Neuronal stem cell (in vitro differentiated cells): ENCODE data around the gene SCCPDH.
"Not testable (repeated sequence)": the region's sequence is repeated elsewhere in the genome, so short reads cannot be mapped to it uniquely, and the experiment has no call there.

Source experiments
- DNase-seq: peaks from one replicate; pipeline ENCODE4 v3.0.0-alpha.2; 2013; ENCODE audit warnings: low spot score
- H2AFZ ChIP-seq: one replicate; pipeline ENCODE4 v1.6.1; 2013; ENCODE audit warnings: mild to moderate bottlenecking, low read length, inconsistent platforms
- H2AK5ac ChIP-seq: 2 replicates; pipeline ENCODE4 v1.6.1; 2013; ENCODE audit warnings: low read depth, mild to moderate bottlenecking, inconsistent platforms, low read length, moderate library complexity, mixed read lengths
- H2BK120ac ChIP-seq: 2 replicates; pipeline ENCODE4 v1.6.1; 2013; ENCODE audit warnings: low read depth, mild to moderate bottlenecking, inconsistent platforms, low read length, moderate library complexity, mixed read lengths
- H2BK12ac ChIP-seq: one replicate; pipeline ENCODE4 v1.6.1; 2013; ENCODE audit warnings: low read length, inconsistent platforms
- H2BK15ac ChIP-seq: 2 replicates; pipeline ENCODE4 v1.6.1; 2013; ENCODE audit warnings: mild to moderate bottlenecking, low read length, inconsistent platforms, mixed read lengths
- H2BK5ac ChIP-seq: one replicate; pipeline ENCODE4 v1.6.1; 2013; ENCODE audit warnings: inconsistent platforms, mild to moderate bottlenecking, low read length, moderate library complexity
- H3K14ac ChIP-seq: one replicate; pipeline ENCODE4 v1.6.1; 2013; ENCODE audit warnings: low read length, inconsistent platforms
- H3K18ac ChIP-seq: 2 replicates; pipeline ENCODE4 v1.6.1; 2013; ENCODE audit warnings: low read length, inconsistent platforms
- H3K23ac ChIP-seq: 2 replicates; pipeline ENCODE4 v1.6.1; 2013; ENCODE audit warnings: low read depth, mild to moderate bottlenecking, mixed read lengths, low read length, inconsistent platforms; ENCODE audit not compliant: poor library complexity
- H3K27ac ChIP-seq: replicated peaks from 3 replicates; pipeline ENCODE4 v1.5.1; 2013; ENCODE audit warnings: low read length, inconsistent platforms
- H3K27me3 ChIP-seq, 3 experiments: 2 replicates each; pipeline ENCODE4 v1.6.1; 2013; ENCODE audit warnings: low read length in 3 of 3, mild to moderate bottlenecking in 2 of 3, inconsistent platforms in 1 of 3, low read depth in 1 of 3, mixed read lengths in 1 of 3, moderate library complexity in 1 of 3; ENCODE audit not compliant: control insufficient read depth in 3 of 3, insufficient read depth in 3 of 3
- H3K36me3 ChIP-seq, 2 donors: replicated peaks in 1 of 2; 2 replicates each; pipeline ENCODE4 v1.6.1; 2013; ENCODE audit warnings: low read length in 2 of 2; ENCODE audit not compliant: control insufficient read depth in 2 of 2, insufficient read depth in 2 of 2
- H3K4ac ChIP-seq: 2 replicates; pipeline ENCODE4 v1.6.1; 2013; ENCODE audit warnings: inconsistent platforms, mild to moderate bottlenecking, low read length, moderate library complexity
- H3K4me1 ChIP-seq, 2 donors: 1 replicate in 1 of 2; 2 replicates in 1 of 2; pipeline ENCODE4 v1.6.1; 2013; ENCODE audit warnings: low read length in 2 of 2, low read depth in 1 of 2; ENCODE audit not compliant: control insufficient read depth in 2 of 2, insufficient read depth in 1 of 2
- H3K4me2 ChIP-seq: one replicate; pipeline ENCODE4 v1.6.1; 2013; ENCODE audit warnings: mild to moderate bottlenecking, low read length, inconsistent platforms; ENCODE audit not compliant: insufficient read depth, poor library complexity, severe bottlenecking
- H3K4me3 ChIP-seq, 2 donors: 2 replicates each; pipeline ENCODE4 v1.5.1; 2013; ENCODE audit warnings: low read length in 2 of 2, mild to moderate bottlenecking in 2 of 2, inconsistent platforms in 1 of 2, moderate library complexity in 1 of 2
- H3K79me1 ChIP-seq: one replicate; pipeline ENCODE4 v1.6.1; 2013; ENCODE audit warnings: low read depth, mild to moderate bottlenecking, inconsistent platforms, low read length, moderate library complexity
- H3K9ac ChIP-seq: one replicate; pipeline ENCODE4 v1.6.1; 2013; ENCODE audit warnings: mild to moderate bottlenecking, low read depth, low read length, inconsistent platforms; ENCODE audit not compliant: poor library complexity
- H3K9me3 ChIP-seq, 2 donors: replicated peaks in 1 of 2; 2 replicates each; pipeline versions ENCODE3 to v1.6.1; 2013; ENCODE audit warnings: low read length in 2 of 2, mild to moderate bottlenecking in 2 of 2, inconsistent platforms in 1 of 2, low read depth in 1 of 2, mixed read lengths in 1 of 2, moderate library complexity in 1 of 2; ENCODE audit not compliant: control insufficient read depth in 2 of 2, insufficient read depth in 1 of 2
- H4K8ac ChIP-seq: one replicate; pipeline ENCODE4 v1.6.1; 2013; ENCODE audit warnings: low read depth, mild to moderate bottlenecking, inconsistent platforms, low read length, moderate library complexity
- H4K91ac ChIP-seq: one replicate; pipeline ENCODE4 v1.6.1; 2013; ENCODE audit warnings: low read length, low read depth, mild to moderate bottlenecking, inconsistent platforms; ENCODE audit not compliant: poor library complexity
- WGBS, 2 donors: extraction: QIAGEN DNeasy Blood & Tissue Kit; methylation state at CpG; one replicate each; pipeline ENCODE4 v1.1.7; 2013; ENCODE audit warnings: missing lambda C conversion rate in 2 of 2, mixed read lengths in 1 of 2; ENCODE audit not compliant: insufficient read length in 2 of 2, insufficient replicate concordance in 1 of 2; ENCODE audit errors: extremely low coverage in 2 of 2; 5-methylcytosine and 5-hydroxymethylcytosine counted together

The SCCPDH gene

GRCh38 chr1:246727594-246727993 is 3.4 kb downstream of the SCCPDH start:
- H3K4me3 ChIP-seq, result no peak overlapping the region
- WGBS, 2 donors, result no CpG with 5 or more reads among the region's 3 CpGs
- no peak overlapping the region for H2BK12ac ChIP-seq
- H3K18ac ChIP-seq, result no peak overlapping the region
- peaks cover 7% of the 10 kb centered on the region for H3K79me1 ChIP-seq
- no peak overlapping the region for H3K9ac ChIP-seq
- H3K27me3 ChIP-seq, result no peaks in the 10 kb centered on the region
- H3K4me1 ChIP-seq, result peaks cover 0 to 2% of the 10 kb centered on the region in 2 donors
- H3K23ac ChIP-seq, result no peak overlapping the region
- H3K9me3 ChIP-seq, result peaks cover 4 to 42% of the 10 kb centered on the region in 2 donors
- no peak overlapping the region for H4K8ac ChIP-seq
- H3K27ac ChIP-seq, result no peak overlapping the region
- H2BK120ac ChIP-seq, result no peak overlapping the region
- no peak overlapping the region for H2BK15ac ChIP-seq
- H3K36me3 ChIP-seq, result peaks cover 25 to 68% of the 10 kb centered on the region in 2 donors
- H2AFZ ChIP-seq, result no peak overlapping the region
- H3K4me2 ChIP-seq, result no peak overlapping the region
- H4K91ac ChIP-seq, result no peak overlapping the region
- no peak overlapping the region for H2BK5ac ChIP-seq
- no peak overlapping the region for H2AK5ac ChIP-seq
- no peak overlapping the region for H3K14ac ChIP-seq
- DNase-seq, result no peak
- H3K4ac ChIP-seq, result no peak overlapping the region

DNA sequence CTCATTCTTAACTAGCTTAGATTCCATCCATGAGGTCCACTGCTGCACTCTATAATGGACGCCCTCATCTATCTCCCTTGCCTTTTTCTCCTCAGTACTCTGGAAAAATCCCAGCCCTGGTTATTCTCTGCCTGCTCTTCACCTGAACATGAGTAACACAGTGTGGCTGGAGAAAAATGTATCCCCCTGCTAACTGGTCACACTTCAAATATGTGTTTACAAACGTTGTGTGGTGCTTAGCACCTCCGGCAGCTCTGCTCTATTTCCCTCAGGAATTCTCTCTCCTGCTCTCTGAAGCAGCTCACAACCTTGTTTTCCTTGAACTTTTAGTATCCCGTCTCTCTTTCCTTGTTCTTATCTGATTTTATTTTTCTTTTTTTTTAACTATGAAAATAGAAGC is 4.1 kb downstream of the SCCPDH start:
- no peak overlapping the region for H2BK12ac ChIP-seq
- no peaks in the 10 kb centered on the region for H3K27me3 ChIP-seq
- no peak overlapping the region for H3K4me2 ChIP-seq
- peaks cover 0 to 2% of the 10 kb centered on the region in 2 donors for H3K4me1 ChIP-seq
- no peak overlapping the region for H3K4me3 ChIP-seq
- H3K23ac ChIP-seq, result no peak overlapping the region
- no peak overlapping the region for H3K4ac ChIP-seq
- H3K79me1 ChIP-seq, result peaks cover 7% of the 10 kb centered on the region
- peaks cover 4 to 36% of the 10 kb centered on the region in 2 donors for H3K9me3 ChIP-seq
- H2BK120ac ChIP-seq, result no peak overlapping the region
- no CpG with 5 or more reads among the region's 4 CpGs for WGBS, 2 donors
- no peak overlapping the region for H2BK5ac ChIP-seq
- no peak overlapping the region for H3K9ac ChIP-seq
- no peak overlapping the region for H4K8ac ChIP-seq
- no peak overlapping the region for H3K27ac ChIP-seq
- H3K18ac ChIP-seq, result no peak overlapping the region
- DNase-seq, result no peak
- H4K91ac ChIP-seq, result no peak overlapping the region
- peaks cover 25 to 75% of the 10 kb centered on the region in 2 donors for H3K36me3 ChIP-seq
- H2AK5ac ChIP-seq, result no peak overlapping the region
- H2BK15ac ChIP-seq, result no peak overlapping the region
- H3K14ac ChIP-seq, result no peak overlapping the region
- no peak overlapping the region for H2AFZ ChIP-seq

DNA sequence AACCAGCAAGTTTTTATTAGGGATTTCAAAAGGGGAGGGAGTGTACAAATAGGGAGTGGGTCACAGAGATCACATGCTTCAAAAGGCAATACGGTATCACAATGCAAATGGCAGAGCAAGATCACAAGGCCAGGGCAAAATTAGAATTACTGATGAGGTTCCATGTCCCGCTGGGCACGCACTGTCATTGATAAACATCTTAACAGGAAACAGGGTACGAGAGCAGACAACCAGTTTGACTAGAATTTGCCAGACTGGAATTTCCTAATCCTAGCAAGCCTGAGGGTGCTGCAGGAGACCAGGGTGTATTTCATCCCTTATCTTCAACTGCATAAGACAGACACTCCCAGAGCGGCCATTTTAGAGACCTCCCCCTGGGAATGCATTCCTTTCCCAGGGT is 4.8 kb downstream of the SCCPDH start:
- H3K4me1 ChIP-seq, H2BK120ac ChIP-seq, H2AFZ ChIP-seq, H3K27me3 ChIP-seq, H3K9ac ChIP-seq, H3K4me2 ChIP-seq, H4K91ac ChIP-seq, H2BK5ac ChIP-seq, H3K14ac ChIP-seq, H2BK12ac ChIP-seq, H3K4me3 ChIP-seq, H3K23ac ChIP-seq, H3K4ac ChIP-seq, H3K79me1 ChIP-seq, H2AK5ac ChIP-seq, H2BK15ac ChIP-seq, H4K8ac ChIP-seq, H3K18ac ChIP-seq, DNase-seq, H3K27ac ChIP-seq: not testable (repeated sequence)
- no CpG with 5 or more reads among the region's 5 CpGs for WGBS, 2 donors
- Histone ChIP-seq H3K9me3 (peaks cover 4 to 36% of the 10 kb centered on the region in 2 donors), H3K36me3 (peaks cover 28 to 82% of the 10 kb centered on the region in 2 donors)

GRCh38 chr1:246730839-246731238 is 6.6 kb downstream of the SCCPDH start:
- Histone ChIP-seq H3K36me3 (peaks cover 28 to 100% of the 10 kb centered on the region in 2 donors), H4K91ac (no peak overlapping the region), H2BK12ac (no peak overlapping the region), H2BK5ac (no peak overlapping the region), H3K27ac (no peak overlapping the region), H3K27me3 (no peaks in the 10 kb centered on the region), H3K14ac (no peak overlapping the region), H3K4me1 (no peaks in the 10 kb centered on the region), H3K4me2 (no peak overlapping the region), H3K9me3 (peaks cover 4 to 38% of the 10 kb centered on the region in 2 donors), H3K9ac (no peak overlapping the region), H2BK120ac (no peak overlapping the region), H3K4ac (no peak overlapping the region), H3K18ac (no peak overlapping the region), H3K23ac (no peak overlapping the region), H4K8ac (no peak overlapping the region), H2AK5ac (no peak overlapping the region), H3K4me3 (no peak overlapping the region), H2AFZ (no peak overlapping the region), H2BK15ac (no peak overlapping the region), H3K79me1 (peaks cover 2% of the 10 kb centered on the region)
- WGBS, 2 donors, result no CpG with 5 or more reads among the region's 8 CpGs
- no peak for DNase-seq
